IMR-90 (cell line): Measurements from ENCODE around the gene MPC1. TPM values are rescaled to one million over a fixed set of nuclear protein-coding genes. Genes with fewer than 3 reads are reported as not detected.

Source experiments
- ATAC-seq: fragments of 200-7000 bp; cut with Tn5 transposase; 2 replicates; pipeline ENCODE4 v1.9.1; 2020; ENCODE audit warnings: low read depth, mild to moderate bottlenecking, moderate library complexity
- BruUV-seq: library from RNA; stranded (reverse); fragments of 400-500 nt; replicated peaks from 2 replicates; lab custom pipeline; 2021; lab: Mats Ljungman, UMichigan
- CTCF ChIA-PET: fragments of 300-600 bp; formaldehyde crosslinking; extraction: SDS; loops from one replicate; lab custom pipeline; 2021; ENCODE audit warnings: antibody characterized with exemption; lab: Yijun Ruan, JAX
- POLR2A ChIA-PET: fragments of 300-600 bp; sonication (Branson Sonifier 250); formaldehyde crosslinking; loops from one replicate; lab custom pipeline; 2022; ENCODE audit warnings: antibody characterized with exemption; ENCODE audit not compliant: unreplicated experiment; lab: Charles Lee
- DNase-seq: peaks from one replicate; pipeline ENCODE4 v3.0.0; 2013
- H2AFZ ChIP-seq: replicated peaks from 2 replicates; pipeline ENCODE3; 2013; ENCODE audit warnings: low read length, mild to moderate bottlenecking; ENCODE audit not compliant: poor library complexity
- H2AK5ac ChIP-seq: 2 replicates; pipeline ENCODE4 v1.6.1; 2013; ENCODE audit warnings: low read depth, low read length, inconsistent platforms
- H2AK9ac ChIP-seq: replicated peaks from 2 replicates; pipeline ENCODE3; 2013; ENCODE audit warnings: mild to moderate bottlenecking, low read depth, low read length, moderate library complexity; ENCODE audit not compliant: poor library complexity
- H2BK120ac ChIP-seq: 2 replicates; pipeline ENCODE4 v1.6.1; 2013; ENCODE audit warnings: low read depth, low read length, inconsistent platforms
- H2BK15ac ChIP-seq: 3 replicates; pipeline ENCODE4 v1.6.1; 2013; ENCODE audit warnings: low read depth, low read length, inconsistent platforms
- H2BK20ac ChIP-seq: 2 replicates; pipeline ENCODE4 v1.6.1; 2013; ENCODE audit warnings: low read depth, mild to moderate bottlenecking, inconsistent platforms, low read length, moderate library complexity
- H2BK5ac ChIP-seq: 2 replicates; pipeline ENCODE4 v1.6.1; 2013; ENCODE audit warnings: mild to moderate bottlenecking, low read depth, low read length, inconsistent platforms; ENCODE audit not compliant: poor library complexity, severe bottlenecking
- H3K14ac ChIP-seq: replicated peaks from 2 replicates; pipeline ENCODE4 v1.6.1; 2013; ENCODE audit warnings: low read depth, low read length, inconsistent platforms
- H3K18ac ChIP-seq: 2 replicates; pipeline ENCODE4 v1.6.1; 2013; ENCODE audit warnings: low read depth, low read length, control low read depth
- H3K23ac ChIP-seq: 2 replicates; pipeline ENCODE4 v1.6.1; 2013; ENCODE audit warnings: low read depth, low read length, inconsistent platforms
- H3K27ac ChIP-seq: 2 replicates; pipeline ENCODE4 v1.5.1; 2013; ENCODE audit warnings: mild to moderate bottlenecking, control low read depth, low read length; ENCODE audit not compliant: insufficient read depth
- H3K27me3 ChIP-seq: 2 replicates; pipeline ENCODE4 v1.6.1; 2013; ENCODE audit warnings: low read length; ENCODE audit not compliant: control insufficient read depth, insufficient read depth
- H3K36me3 ChIP-seq: 2 replicates; pipeline ENCODE4 v1.6.1; 2013; ENCODE audit warnings: low read length, mixed read lengths; ENCODE audit not compliant: control insufficient read depth, insufficient read depth
- H3K4ac ChIP-seq: 2 replicates; pipeline ENCODE4 v1.6.1; 2013; ENCODE audit warnings: low read depth, low read length, inconsistent platforms
- H3K4me1 ChIP-seq: 2 replicates; pipeline ENCODE4 v1.6.1; 2013; ENCODE audit warnings: low read length, mixed read lengths; ENCODE audit not compliant: control insufficient read depth, insufficient read depth
- H3K4me2 ChIP-seq: 2 replicates; pipeline ENCODE4 v1.6.1; 2013; ENCODE audit warnings: low read depth, mild to moderate bottlenecking, control low read depth, low read length, moderate library complexity
- H3K4me3 ChIP-seq: 2 replicates; pipeline ENCODE4 v1.5.1; 2013; ENCODE audit warnings: low read depth, mild to moderate bottlenecking, control low read depth, low read length, moderate library complexity; ENCODE audit not compliant: insufficient read depth
- H3K56ac ChIP-seq: 2 replicates; pipeline ENCODE4 v1.6.1; 2013; ENCODE audit warnings: low read length, inconsistent platforms; ENCODE audit not compliant: insufficient read depth; ENCODE audit errors: extremely low read depth
- H3K79me1 ChIP-seq, 2 experiments: 2 replicates each; pipeline ENCODE4 v1.6.1; 2013; ENCODE audit warnings: low read length in 2 of 2, inconsistent platforms in 1 of 2, low read depth in 1 of 2
- H3K9ac ChIP-seq: 2 replicates; pipeline ENCODE4 v1.6.1; 2013; ENCODE audit warnings: low read depth, low read length, control low read depth
- H3K9me1 ChIP-seq: 2 replicates; pipeline ENCODE4 v1.6.1; 2013; ENCODE audit warnings: low read length, inconsistent platforms; ENCODE audit not compliant: insufficient read depth
- H3K9me3 ChIP-seq: 2 replicates; pipeline ENCODE4 v1.6.1; 2013; ENCODE audit warnings: low read length; ENCODE audit not compliant: control insufficient read depth, insufficient read depth
- H4K20me1 ChIP-seq: 2 replicates; pipeline ENCODE4 v1.6.1; 2013; ENCODE audit warnings: low read length, inconsistent platforms; ENCODE audit not compliant: insufficient read depth
- H4K5ac ChIP-seq: 2 replicates; pipeline ENCODE4 v1.6.1; 2013; ENCODE audit warnings: mild to moderate bottlenecking, low read depth, low read length, control low read depth
- H4K8ac ChIP-seq, 2 experiments: 2 replicates each; pipeline ENCODE4 v1.6.1; 2013; ENCODE audit warnings: low read depth in 2 of 2, low read length in 2 of 2, control low read depth in 1 of 2, inconsistent platforms in 1 of 2
- H4K91ac ChIP-seq: 2 replicates; pipeline ENCODE4 v1.6.1; 2013; ENCODE audit warnings: low read depth, low read length, inconsistent platforms; ENCODE audit not compliant: insufficient read depth
- BHLHE40 ChIP-seq: fragments of 150-350 bp; IDR thresholded peaks from 2 replicates; pipeline ENCODE4 v1.6.1; 2016; ENCODE audit warnings: mild to moderate bottlenecking, low read depth, low read length
- CEBPB ChIP-seq: IDR thresholded peaks from 2 replicates; pipeline ENCODE4 v1.6.1; 2012; ENCODE audit warnings: low read depth, low read length, improper control_type of control experiment
- CHD1 ChIP-seq: IDR thresholded peaks from 2 replicates; pipeline ENCODE4 v1.6.1; 2012; ENCODE audit warnings: low read depth, low read length, improper control_type of control experiment
- FOS ChIP-seq: fragments of 150-350 bp; IDR thresholded peaks from 2 replicates; pipeline ENCODE4 v1.6.1; 2016; ENCODE audit warnings: low read depth, low read length
- MAFK ChIP-seq: IDR thresholded peaks from 2 replicates; pipeline ENCODE4 v1.6.1; 2012; ENCODE audit warnings: low read depth, low read length, improper control_type of control experiment
- MAZ ChIP-seq: IDR thresholded peaks from 2 replicates; pipeline ENCODE4 v1.6.1; 2012; ENCODE audit warnings: low read depth, mild to moderate bottlenecking, low read length, improper control_type of control experiment, moderate library complexity, borderline replicate concordance
- MXI1 ChIP-seq: IDR thresholded peaks from 2 replicates; pipeline ENCODE4 v1.6.1; 2012; ENCODE audit warnings: low read depth, mild to moderate bottlenecking, low read length, moderate library complexity, borderline replicate concordance
- NFE2L2 ChIP-seq: fragments of 150-350 bp; IDR thresholded peaks from 2 replicates; pipeline ENCODE4 v1.6.1; 2016; ENCODE audit warnings: low read depth, mild to moderate bottlenecking, low read length
- POLR2A ChIP-seq: IDR thresholded peaks from 2 replicates; pipeline ENCODE4 v1.6.1; 2012; ENCODE audit warnings: mild to moderate bottlenecking, low read depth, low read length
- RAD21 ChIP-seq: IDR thresholded peaks from 2 replicates; pipeline ENCODE4 v1.6.1; 2012; ENCODE audit warnings: low read length, improper control_type of control experiment
- RCOR1 ChIP-seq: IDR thresholded peaks from 2 replicates; pipeline ENCODE4 v1.6.1; 2012; ENCODE audit warnings: mild to moderate bottlenecking, low read length, improper control_type of control experiment; ENCODE audit not compliant: insufficient replicate concordance
- RFX5 ChIP-seq: IDR thresholded peaks from 2 replicates; pipeline ENCODE4 v1.8.0; 2012; ENCODE audit warnings: low read depth, mild to moderate bottlenecking, low read length, moderate library complexity
- SMC3 ChIP-seq: fragments of 150-350 bp; IDR thresholded peaks from 2 replicates; pipeline ENCODE4 v1.6.1; 2016; ENCODE audit warnings: low read depth, mild to moderate bottlenecking, antibody characterized with exemption, low read length, moderate library complexity
- USF2 ChIP-seq: fragments of 150-350 bp; IDR thresholded peaks from 2 replicates; pipeline ENCODE4 v1.6.1; 2017; ENCODE audit warnings: mild to moderate bottlenecking, antibody characterized with exemption, low read length, low read depth
- WGBS, 2 experiments: methylation state at CpG; one replicate each; pipeline versions ENCODE4 v1.1.5 to v1.1.7; 2013; ENCODE audit warnings: missing lambda C conversion rate in 2 of 2; ENCODE audit not compliant: insufficient read length in 1 of 2; ENCODE audit errors: extremely low coverage in 2 of 2; 5-methylcytosine and 5-hydroxymethylcytosine counted together
- dilution Hi-C: fragments of 300-500 bp; cut with HindIII; formaldehyde crosslinking; loops from one replicate; pipeline ENCODE4 v1.14.3; 2018; ENCODE audit warnings: low sequenced_read_pairs; ENCODE audit not compliant: unreplicated experiment
- in situ Hi-C: fragments of 300-500 bp; cut with MboI; formaldehyde crosslinking; loops from 3 replicates; pipeline ENCODE4 v1.14.3; 2019; ENCODE audit warnings: low sequenced_read_pairs, inconsistent platforms, mixed read lengths
- intact Hi-C: fragments of 100-400 bp; cut with micrococcal nuclease; formaldehyde crosslinking; loops from 2 replicates; pipeline ENCODE4 v1.10.0; 2022
- polyA plus RNA-seq, 3 experiments: library from polyadenylated mRNA; depleted of rRNA; stranded (reverse); fragments of >200 nt; gene quantifications; 2 replicates each; pipeline ENCODE4 v1.2.3, GENCODE V29; 2012; ENCODE audit warnings: low replicate concordance in 1 of 3
- total RNA-seq: library from RNA; depleted of rRNA; stranded (reverse); fragments of >200 nt; gene quantifications from 2 replicates; pipeline ENCODE4 v1.2.3, GENCODE V29; 2012
- TF ChIP-seq, protein P1 (sequence below): fragments of 150-350 bp; IDR thresholded peaks from 2 replicates; pipeline ENCODE4 v1.6.1; 2016; ENCODE audit warnings: low read depth, mild to moderate bottlenecking, low read length, moderate library complexity, borderline replicate concordance
- TF ChIP-seq, protein P2 (sequence below): conservative IDR thresholded peaks from 2 replicates; pipeline ENCODE4 v1.5.1; 2012; ENCODE audit warnings: mild to moderate bottlenecking, low read depth, low read length, improper control_type of control experiment

Gene MPC1
- total and polyA plus RNA-seq, 2 of the 4 experiments (the other 2 are of a cell fraction), result 10.9 to 12.0 TPM

DNA sequence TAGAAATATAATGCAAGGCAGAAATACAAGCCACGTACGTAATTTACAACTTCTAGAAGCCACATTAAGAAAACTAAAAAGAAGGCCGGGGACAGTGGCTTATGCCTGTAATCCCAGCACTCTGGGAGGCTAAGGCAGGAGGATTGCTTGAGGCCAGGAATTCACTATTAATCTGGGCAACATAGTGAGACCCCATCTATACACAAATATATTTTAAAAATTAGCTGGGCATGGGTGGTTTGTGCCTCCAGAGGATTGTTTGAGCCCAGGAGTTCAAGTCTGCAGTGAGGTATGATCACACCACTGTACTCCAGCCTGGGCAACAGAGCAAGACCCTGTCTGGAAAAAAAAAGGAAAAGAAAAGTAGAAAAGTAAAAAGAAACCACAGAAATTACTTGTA lies 12.3 kb downstream of the MPC1 start:
- Histone ChIP-seq H3K4ac (no peak overlapping the region), H2BK15ac (no peak overlapping the region), H3K9ac (no peak overlapping the region), H2AFZ (no peak overlapping the region), H4K91ac (no peak overlapping the region), H3K79me1 (no peaks in the 10 kb centered on the region), H3K23ac (no peak overlapping the region), H2BK5ac (no peak overlapping the region), H4K20me1 (no peaks in the 10 kb centered on the region), H3K56ac (no peak overlapping the region), H3K9me3 (no peaks in the 10 kb centered on the region), H3K14ac (no peak overlapping the region), H2AK9ac (no peak overlapping the region), H3K4me1 (peaks cover 2% of the 10 kb centered on the region; the same call in 1 of the 2 replicates), H2BK20ac (no peak overlapping the region), H3K36me3 (no peaks in the 10 kb centered on the region), H3K27me3 (no peaks in the 10 kb centered on the region), H2AK5ac (no peak overlapping the region), H3K18ac (no peak overlapping the region), H3K4me2 (no peak overlapping the region), H2BK120ac (no peak overlapping the region), H4K5ac (no peak overlapping the region), H3K27ac (no peak overlapping the region), H3K9me1 (no peaks in the 10 kb centered on the region), H4K8ac (no peak overlapping the region), H3K4me3 (no peak overlapping the region)
- no CpG with 5 or more reads among the region's 3 CpGs for WGBS, 2 experiments
- dilution Hi-C loops, result no loop called here
- ChIA-PET CTCF (no interaction called here), POLR2A (no interaction called here)
- no TSS peak for BruUV-seq
- DNase-seq (no peak), ATAC-seq (no peak)
- TF ChIP-seq USF2 (no peak), BHLHE40 (no peak), RAD21 (no peak), FOS (no peak), CHD1 (no peak), NFE2L2 (no peak), MAFK (no peak), POLR2A (no peak), MAZ (no peak), SMC3 (no peak), MXI1 (no peak), RFX5 (no peak), CEBPB (no peak), RCOR1 (no peak)
- TF ChIP-seq, protein P1, sequence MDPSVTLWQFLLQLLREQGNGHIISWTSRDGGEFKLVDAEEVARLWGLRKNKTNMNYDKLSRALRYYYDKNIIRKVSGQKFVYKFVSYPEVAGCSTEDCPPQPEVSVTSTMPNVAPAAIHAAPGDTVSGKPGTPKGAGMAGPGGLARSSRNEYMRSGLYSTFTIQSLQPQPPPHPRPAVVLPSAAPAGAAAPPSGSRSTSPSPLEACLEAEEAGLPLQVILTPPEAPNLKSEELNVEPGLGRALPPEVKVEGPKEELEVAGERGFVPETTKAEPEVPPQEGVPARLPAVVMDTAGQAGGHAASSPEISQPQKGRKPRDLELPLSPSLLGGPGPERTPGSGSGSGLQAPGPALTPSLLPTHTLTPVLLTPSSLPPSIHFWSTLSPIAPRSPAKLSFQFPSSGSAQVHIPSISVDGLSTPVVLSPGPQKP, result no peak
- TF ChIP-seq, protein P2, sequence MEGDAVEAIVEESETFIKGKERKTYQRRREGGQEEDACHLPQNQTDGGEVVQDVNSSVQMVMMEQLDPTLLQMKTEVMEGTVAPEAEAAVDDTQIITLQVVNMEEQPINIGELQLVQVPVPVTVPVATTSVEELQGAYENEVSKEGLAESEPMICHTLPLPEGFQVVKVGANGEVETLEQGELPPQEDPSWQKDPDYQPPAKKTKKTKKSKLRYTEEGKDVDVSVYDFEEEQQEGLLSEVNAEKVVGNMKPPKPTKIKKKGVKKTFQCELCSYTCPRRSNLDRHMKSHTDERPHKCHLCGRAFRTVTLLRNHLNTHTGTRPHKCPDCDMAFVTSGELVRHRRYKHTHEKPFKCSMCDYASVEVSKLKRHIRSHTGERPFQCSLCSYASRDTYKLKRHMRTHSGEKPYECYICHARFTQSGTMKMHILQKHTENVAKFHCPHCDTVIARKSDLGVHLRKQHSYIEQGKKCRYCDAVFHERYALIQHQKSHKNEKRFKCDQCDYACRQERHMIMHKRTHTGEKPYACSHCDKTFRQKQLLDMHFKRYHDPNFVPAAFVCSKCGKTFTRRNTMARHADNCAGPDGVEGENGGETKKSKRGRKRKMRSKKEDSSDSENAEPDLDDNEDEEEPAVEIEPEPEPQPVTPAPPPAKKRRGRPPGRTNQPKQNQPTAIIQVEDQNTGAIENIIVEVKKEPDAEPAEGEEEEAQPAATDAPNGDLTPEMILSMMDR, result no peak
- intact Hi-C loops, result no loop called here
- in situ Hi-C loops, result no loop called here
